MCF 10A (cell line): ENCODE results near the gene KRT6B. TPM values are rescaled to one million over a fixed set of nuclear protein-coding genes. Genes with fewer than 3 reads are reported as not detected.

Source experiments
- BruUV-seq: library from RNA; stranded (reverse); fragments of 400-500 nt; replicated peaks from 2 replicates; lab custom pipeline; 2021; lab: Mats Ljungman, UMichigan
- CTCF ChIA-PET: fragments of 300-600 bp; sonication (Branson Sonifier 250); formaldehyde crosslinking; extraction: SDS; loops from one replicate; lab custom pipeline; 2021; ENCODE audit warnings: antibody characterized with exemption, inconsistent platforms; lab: Yijun Ruan, JAX
- POLR2A ChIA-PET: fragments of 300-600, 350-650 bp; sonication (Branson Sonifier 250); formaldehyde crosslinking; extraction: SDS; loops from one replicate; lab custom pipeline; 2020; ENCODE audit warnings: antibody characterized with exemption, inconsistent platforms; lab: Yijun Ruan, JAX
- DNase-seq: peaks from one replicate; pipeline ENCODE4 v3.0.0-alpha.2; 2018; ENCODE audit not compliant: unreplicated experiment
- H3K27ac Mint-ChIP-seq: one replicate; pipeline ENCODE4 v1.8.0; 2022; ENCODE audit warnings: mild to moderate bottlenecking, low read depth, mixed read lengths; ENCODE audit not compliant: unreplicated experiment
- H3K27me3 Mint-ChIP-seq: one replicate; pipeline ENCODE4 v1.8.0; 2022; ENCODE audit warnings: mixed read lengths; ENCODE audit not compliant: insufficient read depth, unreplicated experiment
- H3K36me3 Mint-ChIP-seq: one replicate; pipeline ENCODE4 v1.8.0; 2022; ENCODE audit warnings: mild to moderate bottlenecking, moderate library complexity, mixed read lengths; ENCODE audit not compliant: insufficient read depth, unreplicated experiment
- H3K4me1 Mint-ChIP-seq: one replicate; pipeline ENCODE4 v1.8.0; 2022; ENCODE audit warnings: mixed read lengths; ENCODE audit not compliant: insufficient read depth, unreplicated experiment
- H3K4me3 Mint-ChIP-seq: one replicate; pipeline ENCODE4 v1.8.0; 2022; ENCODE audit warnings: mild to moderate bottlenecking, moderate library complexity, mixed read lengths; ENCODE audit not compliant: unreplicated experiment
- H3K9me3 Mint-ChIP-seq: one replicate; pipeline ENCODE4 v1.8.0; 2022; ENCODE audit warnings: mixed read lengths; ENCODE audit not compliant: unreplicated experiment
- CTCF ChIP-seq: fragments of 200-600 bp; IDR thresholded peaks from one replicate; pipeline ENCODE4 v1.8.0; 2022; ENCODE audit warnings: antibody characterized with exemption, mild to moderate bottlenecking; ENCODE audit not compliant: unreplicated experiment
- intact Hi-C: fragments of 100-400 bp; cut with micrococcal nuclease; formaldehyde crosslinking; loops from 2 replicates; pipeline ENCODE4 v1.14.1; 2022
- total RNA-seq: library from RNA; stranded (reverse); gene quantifications from 2 replicates; pipeline ENCODE4 v1.2.3, GENCODE V29; 2022

The KRT6B gene
- total RNA-seq, 1 experiment from 2014 or later = 3.3 TPM

DNA sequence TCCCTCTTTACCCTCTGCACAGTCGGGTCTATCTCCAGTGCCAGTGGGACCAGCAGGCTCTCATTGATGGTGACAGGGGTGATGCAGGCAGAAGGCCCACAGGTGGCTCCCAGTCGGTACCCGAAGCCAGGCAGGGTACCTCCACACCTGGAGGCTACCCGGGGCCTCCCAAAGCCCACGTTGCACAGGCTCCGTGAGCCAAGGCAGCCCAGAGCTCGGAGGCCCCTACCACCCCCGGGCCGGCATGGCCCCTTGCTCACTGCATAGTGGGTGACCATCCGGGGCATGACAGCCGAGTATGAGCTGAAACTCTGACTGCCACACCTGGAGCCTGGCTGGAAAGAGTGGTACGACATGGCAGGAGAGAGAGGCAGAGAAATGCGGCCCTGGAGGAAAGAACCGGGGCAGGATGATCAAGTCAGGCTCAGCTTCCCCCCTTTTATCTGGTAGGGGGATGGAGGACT, 46.0 kb downstream of the KRT6B start, which contains the start of gene KRT82:
KRT82 (minus strand) TSS at position 414 of the 464 bp plus-strand sequence; CDS start at position 356, 58 bp downstream.
- no peak within 1 kb of the TSS for H3K4me3 Mint-ChIP-seq
- ChIA-PET CTCF (interaction anchor here (1.3 kb wide), 1 partner anchor 127 kb away, joined by 5 read pairs; no protein-coding TSS in a partner anchor), POLR2A (no interaction called here)
- no peaks in the 10 kb centered on the region for H3K9me3 Mint-ChIP-seq
- H3K27ac Mint-ChIP-seq = no peak within 1 kb of the TSS
- no TSS peak for BruUV-seq
- H3K4me1 Mint-ChIP-seq = no peaks in the 10 kb centered on the region
- no peak for DNase-seq
- no peak for TF ChIP-seq CTCF
- H3K36me3 Mint-ChIP-seq = no peaks in the 10 kb centered on the region
- intact Hi-C loops = no loop called here
- H3K27me3 Mint-ChIP-seq = peaks cover 12% of the 10 kb centered on the region

GRCh38 chr12:52404951-52405350, 47.0 kb downstream of the KRT6B start:
- Mint-ChIP-seq H3K27ac (no peak overlapping the region), H3K27me3 (peaks cover 12% of the 10 kb centered on the region), H3K9me3 (no peaks in the 10 kb centered on the region), H3K4me1 (no peaks in the 10 kb centered on the region), H3K36me3 (no peaks in the 10 kb centered on the region), H3K4me3 (no peak overlapping the region)
- no peak for DNase-seq
- ChIA-PET CTCF (interaction anchor here (0.8 kb wide), 1 partner anchor 89 kb away, joined by 4 read pairs; no protein-coding TSS in a partner anchor), POLR2A (interaction anchor here (1.6 kb wide), 1 partner anchor 89 kb away, joined by 4 read pairs; no protein-coding TSS in a partner anchor)
- intact Hi-C loops = no loop called here
- BruUV-seq = no TSS peak
- TF ChIP-seq CTCF = no peak

GRCh38 chr12:52403561-52403960, 48.4 kb downstream of the KRT6B start:
- TF ChIP-seq CTCF = no peak
- intact Hi-C loops = no loop called here
- BruUV-seq = no TSS peak
- POLR2A ChIA-PET = interaction anchor here (1.1 to 1.6 kb wide), 2 partner anchors 9 to 91 kb away, joined by 4 read pairs; no protein-coding TSS in a partner anchor
- H3K4me1 Mint-ChIP-seq = no peaks in the 10 kb centered on the region
- H3K36me3 Mint-ChIP-seq = no peaks in the 10 kb centered on the region
- H3K9me3 Mint-ChIP-seq = no peaks in the 10 kb centered on the region
- H3K27ac Mint-ChIP-seq = no peak overlapping the region
- H3K4me3 Mint-ChIP-seq = no peak overlapping the region
- DNase-seq = no peak
- H3K27me3 Mint-ChIP-seq = peaks cover 6% of the 10 kb centered on the region
- CTCF ChIA-PET = interaction anchor here (0.9 kb wide), 1 partner anchor 20 kb away, joined by 3 read pairs; no protein-coding TSS in a partner anchor

DNA sequence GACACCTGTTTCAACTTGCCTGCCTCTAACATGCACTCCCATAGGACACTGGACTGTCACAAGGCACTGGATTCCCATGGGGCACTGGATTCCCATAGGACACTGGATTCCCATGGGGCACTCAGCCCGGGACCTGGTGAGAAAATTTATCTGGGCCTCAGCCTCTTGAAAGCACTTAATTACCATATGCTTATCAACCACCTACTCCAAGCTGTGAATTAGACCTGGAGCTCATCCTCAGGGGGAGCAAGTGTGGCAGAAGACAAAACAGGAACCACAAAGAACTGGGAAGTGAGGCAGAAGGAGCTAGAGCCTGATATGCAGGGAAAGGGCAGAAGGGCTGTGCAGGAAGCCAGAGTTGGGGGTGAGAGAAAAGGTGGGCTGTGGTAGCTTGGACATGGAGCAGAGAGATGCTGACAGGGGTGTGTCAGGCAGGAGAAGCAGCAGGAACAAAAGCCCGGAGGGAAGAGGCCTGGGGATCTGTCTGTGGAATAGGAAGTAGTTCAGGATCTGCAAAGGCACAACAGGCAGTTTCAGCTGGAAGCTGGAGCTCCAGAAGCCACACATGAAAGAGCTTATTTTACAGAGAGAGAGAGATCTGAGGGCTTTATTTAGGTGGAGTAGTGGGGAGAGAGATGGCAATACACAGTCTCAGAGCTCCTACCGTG, 48.9 kb downstream of the KRT6B start:
- DNase-seq = no peak
- Mint-ChIP-seq H3K9me3 (no peaks in the 10 kb centered on the region), H3K36me3 (no peaks in the 10 kb centered on the region), H3K4me1 (no peaks in the 10 kb centered on the region), H3K27me3 (peaks cover under 1% of the 10 kb centered on the region), H3K4me3 (no peak overlapping the region), H3K27ac (no peak overlapping the region)
- ChIA-PET POLR2A (interaction anchor here (1.1 kb wide), 1 partner anchor 9 kb away, joined by 4 read pairs; no protein-coding TSS in a partner anchor), CTCF (interaction anchor here (0.9 to 1.4 kb wide), 2 partner anchors 13 to 19 kb away, joined by 3 to 5 read pairs; no protein-coding TSS in a partner anchor)
- BruUV-seq = no TSS peak
- no peak for TF ChIP-seq CTCF
- intact Hi-C loops = no loop called here
